ENCODE data around the gene ASIC5.
"Not testable (repeated sequence)": the region's sequence is repeated elsewhere in the genome, so short reads cannot be mapped to it uniquely, and the experiment has no call there.

Gene ASIC5

GRCh38 chr4:155866177-155866576, at the start of gene ASIC5:
TSS of gene ASIC5 (minus strand) at chr4:155866277. CDS start at chr4:155866226, 51 bp downstream.
- no peak for DNase-seq

DNA sequence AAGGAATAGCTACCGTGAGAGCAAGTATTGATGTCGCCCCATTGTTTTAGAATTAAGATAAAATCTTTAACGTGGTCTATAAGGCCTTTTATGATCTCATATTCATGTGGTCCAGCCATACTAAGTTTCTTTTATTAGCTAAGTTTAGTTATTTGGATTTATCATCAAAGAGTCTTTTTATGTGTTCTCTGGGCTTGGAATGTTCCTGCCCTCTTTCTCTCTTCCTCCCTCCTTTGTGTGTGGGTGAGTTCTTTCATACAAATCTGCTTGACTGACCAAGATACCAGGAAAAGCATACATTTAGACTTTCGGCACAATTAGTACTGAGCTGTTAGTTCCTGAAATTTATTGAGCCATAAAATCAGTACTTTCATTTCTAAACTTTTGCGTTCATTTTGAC, 48.7 kb upstream of the ASIC5 start:
- DNase-seq, result no peak

GRCh38 chr4:155911905-155912304, 45.8 kb upstream of the ASIC5 start:
- no peak for DNase-seq

DNA sequence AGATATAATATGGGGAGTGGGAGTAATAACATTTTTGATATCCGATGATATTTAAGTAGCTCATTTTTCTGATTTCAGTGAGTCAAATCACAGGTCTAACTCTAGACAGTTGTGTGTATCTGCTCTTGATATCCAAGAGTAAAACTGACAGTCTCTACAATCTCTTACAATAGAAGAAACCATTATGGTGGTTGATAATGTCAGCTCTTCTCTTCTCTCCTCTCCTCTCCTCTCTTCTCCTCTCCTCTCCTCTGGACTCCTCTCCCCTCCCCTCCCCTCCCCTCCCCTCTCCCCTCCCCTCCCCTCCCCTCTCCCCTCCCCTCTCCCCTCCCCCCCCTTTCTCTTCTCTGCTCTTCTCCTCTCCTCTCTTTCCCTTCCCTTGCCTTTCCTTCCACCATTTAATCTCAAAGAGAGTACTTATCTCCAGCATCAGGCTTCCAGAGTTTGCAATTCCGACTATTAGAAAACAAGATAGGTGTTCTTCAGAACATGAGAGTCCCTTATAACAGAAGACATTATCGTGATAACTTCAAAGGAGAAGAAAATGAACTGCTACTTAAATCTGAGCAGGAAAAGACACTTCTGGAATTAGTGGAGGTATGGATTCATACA, 43.6 kb upstream of the ASIC5 start:
- DNase-seq, result no peak

DNA sequence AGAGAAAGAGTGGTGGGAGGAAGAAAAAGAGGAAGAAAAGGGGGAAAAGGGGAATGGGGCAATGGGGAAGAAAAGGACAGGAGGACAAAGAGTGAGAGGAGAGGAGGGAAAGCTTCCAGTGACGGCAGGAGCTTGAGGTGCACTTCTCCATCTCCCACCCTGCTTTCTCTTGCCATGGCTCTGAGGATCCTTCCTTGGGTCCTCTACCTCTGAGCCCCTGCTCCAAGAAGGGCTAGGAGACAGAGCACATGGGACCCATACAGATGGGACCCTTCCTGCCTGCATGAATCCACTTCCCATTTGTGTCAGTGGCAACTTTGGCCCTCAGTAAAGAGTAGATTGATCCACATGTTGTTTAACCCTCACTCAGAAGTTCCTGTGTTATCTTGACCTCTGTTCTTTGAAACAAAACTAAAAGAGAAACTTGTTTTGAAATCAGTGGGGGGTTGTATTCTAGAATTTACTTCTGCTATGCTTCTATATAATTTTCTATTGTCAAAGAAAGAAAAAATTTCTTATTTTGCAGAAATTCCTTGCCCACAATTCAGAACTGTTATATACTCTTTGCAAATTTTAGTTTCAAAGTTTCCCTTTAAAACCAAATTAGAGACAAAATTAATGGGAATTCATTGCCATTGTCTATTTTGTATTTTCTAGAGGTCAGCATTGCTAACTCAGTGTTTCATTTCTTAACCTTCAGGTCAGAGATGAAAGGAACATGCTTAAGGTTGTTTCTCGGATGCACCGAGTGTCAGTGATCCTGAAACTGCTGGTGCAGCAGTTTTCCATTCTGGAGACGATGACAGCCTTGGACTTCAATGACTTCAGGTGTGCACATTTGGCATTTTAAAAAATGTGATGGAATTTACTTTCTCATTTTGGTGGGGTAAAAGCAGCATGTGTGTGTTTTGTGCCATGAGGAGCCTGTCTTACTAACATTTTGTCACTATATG, 42.4 kb upstream of the ASIC5 start:
- no peak for DNase-seq

DNA sequence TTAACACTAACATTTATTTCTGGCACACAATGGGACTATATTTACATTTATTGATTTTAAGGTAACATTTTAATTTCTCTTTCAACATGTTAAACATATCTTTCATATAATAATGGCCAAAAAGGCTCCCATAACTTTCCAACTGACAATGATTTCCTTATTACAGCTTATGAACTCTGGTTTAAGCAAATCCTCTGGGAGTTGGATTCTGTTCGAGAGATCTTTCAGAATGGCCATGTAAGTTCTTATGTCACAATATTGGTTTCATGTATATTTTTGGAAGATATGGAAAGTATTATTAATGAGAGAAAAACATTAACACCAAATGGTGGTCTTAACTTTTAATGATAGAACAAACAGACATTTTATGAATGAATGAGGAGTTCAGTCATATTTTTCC, 41.5 kb upstream of the ASIC5 start:
- no peak for DNase-seq

DNA sequence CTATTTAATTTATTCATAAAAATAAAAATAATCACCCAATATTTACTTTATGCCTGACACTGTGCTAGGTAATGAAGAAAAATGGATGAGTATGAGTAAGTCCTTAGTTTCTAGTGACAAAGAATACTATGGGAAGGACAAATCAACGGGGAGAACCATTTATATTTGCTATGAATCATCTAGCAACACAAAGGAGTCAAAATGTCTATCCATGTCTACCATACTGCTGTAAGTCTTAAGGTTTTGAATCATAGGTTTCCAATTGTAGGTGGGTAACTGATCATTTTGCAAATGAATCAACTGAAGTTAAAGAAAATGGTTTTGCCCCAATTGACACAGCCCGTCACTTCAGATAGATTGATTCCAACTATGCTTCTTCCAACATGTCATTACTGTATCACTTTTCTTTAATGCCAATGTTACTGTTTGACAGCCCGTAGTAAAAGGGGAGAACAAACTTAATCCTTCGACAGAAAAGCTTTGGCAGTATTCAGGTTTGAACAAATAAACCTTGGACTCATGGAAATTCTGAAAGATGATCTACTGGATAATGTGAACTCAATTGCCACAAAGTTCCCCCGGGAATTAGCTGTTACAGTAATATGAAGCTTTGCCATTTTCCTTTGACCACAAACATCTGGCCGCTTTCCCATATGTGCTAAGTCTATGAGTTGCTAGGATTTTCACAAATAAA, 40.6 kb upstream of the ASIC5 start:
- DNase-seq, result no peak

DNA sequence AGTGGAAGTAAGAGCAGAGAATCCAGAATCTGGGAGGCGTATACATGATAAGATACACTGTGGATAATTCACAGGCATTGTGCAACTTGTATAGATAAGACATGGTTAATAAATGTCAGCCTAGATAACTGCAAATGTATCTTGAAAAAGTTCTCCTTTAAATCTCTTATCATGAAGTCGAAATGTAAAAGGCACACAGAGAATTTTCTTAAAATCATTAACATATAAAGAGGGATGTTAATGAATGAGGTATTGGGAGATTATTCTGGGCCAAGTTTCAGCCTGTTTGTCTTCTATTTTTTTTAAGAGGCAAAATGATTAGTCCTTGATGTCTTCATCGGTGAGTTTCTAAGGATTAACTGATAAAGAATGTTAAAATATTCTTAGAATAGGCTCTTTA, 38.3 kb upstream of the ASIC5 start:
- no peak for DNase-seq

GRCh38 chr4:155903453-155903852, 37.4 kb upstream of the ASIC5 start, which contains the start of gene TDO2:
TSS of gene TDO2 (plus strand) at chr4:155903696. CDS start at chr4:155903759, 63 bp downstream.
- DNase-seq, result no peak

- DNase-seq, result no peak
Observed at GRCh38 chr4:155901013-155901412, 34.9 kb upstream of the ASIC5 start.

- no peak for DNase-seq
Observed at GRCh38 chr4:155900381-155900780, 34.3 kb upstream of the ASIC5 start.

DNA sequence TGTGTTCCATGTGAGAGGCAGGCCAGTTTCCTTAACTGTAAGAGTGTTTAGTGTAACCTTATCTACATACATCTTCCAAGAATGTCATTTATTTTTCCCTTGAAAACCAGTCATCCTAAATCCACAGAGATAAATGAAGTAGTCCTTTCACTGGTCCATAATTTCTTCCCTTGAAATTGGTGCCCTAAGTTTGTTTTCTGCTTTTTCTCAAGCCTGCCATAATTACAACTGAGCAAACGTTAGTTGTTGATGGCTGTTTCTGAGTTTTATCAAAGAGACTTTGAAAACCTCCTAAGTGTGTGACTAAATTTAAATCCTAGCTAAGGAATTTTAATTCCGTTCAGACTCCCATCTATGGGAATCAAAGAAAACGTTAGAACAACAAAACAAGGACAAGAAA, 33.8 kb upstream of the ASIC5 start:
- no peak for DNase-seq

- not testable (repeated sequence) for DNase-seq
Observed at GRCh38 chr4:155898371-155898770, 32.3 kb upstream of the ASIC5 start.

DNA sequence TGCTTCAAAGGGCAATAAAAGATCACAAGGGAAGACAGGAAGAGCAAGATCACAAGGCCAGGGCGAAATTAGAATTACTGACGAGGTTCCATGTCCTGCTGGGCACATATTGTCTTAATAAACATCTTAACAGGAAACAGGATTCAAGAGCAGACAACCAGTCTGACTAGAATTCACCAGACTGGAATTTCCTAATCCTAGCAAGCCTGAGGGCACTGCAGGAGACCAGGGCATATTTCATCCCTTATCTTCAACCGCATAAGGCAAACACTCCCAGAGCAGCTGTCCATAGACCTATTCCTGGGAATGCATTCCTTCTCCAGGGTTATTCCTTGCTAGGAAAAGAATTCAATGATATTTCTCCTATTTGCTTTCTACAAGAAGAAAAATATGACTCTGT, 25.0 kb upstream of the ASIC5 start:
- no peak for DNase-seq

GRCh38 chr4:155889946-155890345, 23.9 kb upstream of the ASIC5 start:
- DNase-seq, result no peak

- no peak for DNase-seq
Observed at GRCh38 chr4:155889031-155889793, 23.1 kb upstream of the ASIC5 start.

- DNase-seq, result no peak
Observed at GRCh38 chr4:155887847-155888570, 21.9 kb upstream of the ASIC5 start.

- DNase-seq, result no peak
Observed at GRCh38 chr4:155887045-155887444, 21.0 kb upstream of the ASIC5 start.

- DNase-seq, result no peak
Observed at GRCh38 chr4:155885666-155886065, 19.6 kb upstream of the ASIC5 start.

DNA sequence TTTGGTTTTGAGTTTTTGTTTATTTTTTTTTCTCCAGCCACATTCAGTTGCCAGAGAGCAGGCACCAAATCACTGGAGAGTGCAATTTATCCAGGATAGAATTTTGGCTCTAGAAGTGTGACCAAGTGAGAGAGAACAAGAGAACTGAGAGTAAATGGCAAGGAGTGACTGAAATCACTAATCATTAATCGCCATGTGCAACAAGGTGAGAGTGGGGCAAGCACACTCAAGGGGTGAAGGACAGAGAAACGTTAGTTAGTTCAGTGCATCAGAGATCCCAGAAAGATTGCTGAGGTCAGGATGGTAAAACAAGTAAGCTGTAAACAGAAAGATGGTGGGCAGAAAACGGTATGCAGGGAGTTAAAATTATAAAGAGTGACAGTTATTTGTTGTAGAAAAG, 17.8 kb upstream of the ASIC5 start:
- no peak for DNase-seq

GRCh38 chr4:155881555-155881954, 15.5 kb upstream of the ASIC5 start:
- DNase-seq, result no peak

DNA sequence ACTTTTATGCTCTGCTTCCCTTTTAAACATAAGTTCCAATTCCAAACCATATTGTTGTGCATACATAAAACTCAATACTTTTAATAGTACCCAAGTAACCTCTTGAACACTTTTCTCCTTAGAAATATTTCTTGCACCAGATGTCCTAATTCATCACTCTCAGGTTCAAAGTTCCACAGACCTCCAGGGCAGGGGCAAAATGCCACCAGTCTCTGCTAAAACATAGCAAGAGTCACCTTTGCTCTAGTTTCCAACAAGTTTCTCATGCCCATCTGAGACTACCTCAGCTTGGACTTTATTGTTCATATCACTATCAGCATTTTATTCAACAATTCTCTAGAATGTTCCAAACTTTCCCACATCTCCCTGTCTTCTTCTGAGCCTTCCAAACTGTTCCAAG, 13.7 kb upstream of the ASIC5 start:
- no peak for DNase-seq

Data from activated CD4-positive, alpha-beta T cell treated with anti-CD3 and anti-CD28 coated beads for 4 hours (primary cell).